Cardiac atrium fibroblast (primary cell): ENCODE measurements around the gene TIGIT. TPM values are rescaled to one million over a fixed set of nuclear protein-coding genes. Genes with fewer than 3 reads are reported as not detected.

Experiments
- total RNA-seq: library from RNA; depleted of rRNA; stranded (reverse); fragments of >200 nt; gene quantifications from 2 replicates; pipeline ENCODE4 v1.2.3, GENCODE V29; 2015

The TIGIT gene
- 0.32 TPM in 1 of 2 replicates, not detected in the other for total RNA-seq

GRCh38 chr3:114293838-114294535, at the start of gene TIGIT:
TSS of gene TIGIT (plus strand) at chr3:114294028. CDS start at chr3:114294062, 34 bp downstream.

Other genes with a start within 250 kb of the TIGIT start
- gene CCDC191, start 237.5 kb upstream of the TIGIT start, total RNA-seq: 1.1 and 2.3 TPM in 2 replicates
- gene QTRT2, start 237.3 kb upstream of the TIGIT start, total RNA-seq: 10.7 and 25.1 TPM in 2 replicates
- gene DRD3, start 115.0 kb upstream of the TIGIT start, total RNA-seq: not detected in 2 replicates
- not detected in 2 replicates for gene ZNF80, start 56.5 kb upstream of the TIGIT start, total RNA-seq